ENCODE results near the gene CWF19L1.
"Not testable (repeated sequence)": the region's sequence is repeated elsewhere in the genome, so short reads cannot be mapped to it uniquely, and the experiment has no call there.

The CWF19L1 gene

GRCh38 chr10:100267239-100268104 lies at the start of gene CWF19L1:
TSS of gene CWF19L1 (minus strand) at chr10:100267638. CDS start at chr10:100267593, 45 bp downstream.
- peak; percentile 86 for DNase-seq

GRCh38 chr10:100315615-100316014 lies 48.2 kb upstream of the CWF19L1 start:
- DNase-seq, result no peak

DNA sequence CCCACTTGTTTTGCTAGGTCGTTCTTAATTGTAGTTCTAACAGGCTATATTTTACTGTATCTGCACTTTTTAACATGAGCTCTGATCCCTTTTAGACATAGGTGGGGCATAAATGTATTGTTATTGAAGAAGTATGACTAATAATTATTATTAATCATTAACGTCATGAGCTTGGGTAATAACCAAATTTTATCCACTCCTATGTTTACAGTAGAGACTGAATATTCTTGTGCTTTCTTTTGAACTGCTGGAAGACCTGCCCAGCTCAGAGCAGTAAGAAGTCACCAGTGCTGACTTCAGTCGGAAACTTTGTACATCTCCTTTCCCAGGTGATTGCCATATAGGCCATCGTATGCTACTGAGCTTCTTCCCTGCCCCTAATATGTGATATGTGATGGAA lies 43.9 kb upstream of the CWF19L1 start:
- no peak for DNase-seq

DNA sequence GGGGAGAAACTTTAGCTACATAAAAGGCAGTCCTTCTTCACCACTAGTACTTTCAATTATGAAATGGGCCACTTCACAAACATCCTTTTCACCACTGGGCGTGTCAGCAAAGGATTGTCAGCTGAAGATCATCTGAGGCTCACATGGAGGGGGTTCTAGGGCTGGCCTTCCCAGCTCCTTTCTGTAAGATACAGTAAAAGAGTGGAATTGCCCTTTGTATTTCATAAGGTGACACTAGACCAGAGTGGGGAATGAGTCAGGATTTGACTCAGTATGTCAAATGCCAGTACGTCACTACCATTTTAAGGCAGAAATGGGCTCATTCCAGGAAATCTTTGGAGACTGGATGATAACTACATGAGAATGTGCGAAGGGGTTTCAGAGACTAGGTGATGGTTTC lies 40.2 kb upstream of the CWF19L1 start:
- DNase-seq, result no peak

- DNase-seq, result no peak
Observed at GRCh38 chr10:100306861-100307260, 39.4 kb upstream of the CWF19L1 start.

- DNase-seq, result no peak
Observed at GRCh38 chr10:100304414-100304813, 37.0 kb upstream of the CWF19L1 start.

- DNase-seq, result no peak
Observed at GRCh38 chr10:100303724-100304319, 36.4 kb upstream of the CWF19L1 start.

- DNase-seq, result not testable (repeated sequence)
Observed at GRCh38 chr10:100301123-100301522, 33.7 kb upstream of the CWF19L1 start.

- no peak for DNase-seq
Observed at GRCh38 chr10:100297242-100297641, 29.8 kb upstream of the CWF19L1 start.

- DNase-seq, result no peak
Observed at GRCh38 chr10:100293066-100293465, 25.6 kb upstream of the CWF19L1 start.

DNA sequence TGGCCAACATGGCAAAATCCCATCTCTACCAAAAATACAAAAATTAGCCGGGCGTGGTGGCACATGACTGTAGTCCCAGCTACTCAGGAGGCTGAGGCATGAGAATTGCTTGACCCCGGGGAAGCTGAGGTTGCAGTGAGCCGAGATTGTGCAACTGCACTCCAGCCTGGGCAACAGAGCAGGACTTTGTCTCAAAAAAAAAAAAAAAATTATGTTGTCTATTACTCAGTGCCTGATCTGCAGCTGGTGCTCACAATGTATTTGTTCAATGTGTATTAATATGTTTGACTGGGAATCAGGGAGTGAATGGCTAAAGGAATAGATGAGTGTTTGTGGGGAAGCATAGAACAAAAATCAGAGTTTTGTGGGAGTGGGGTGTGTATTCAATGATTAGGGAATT lies 24.9 kb upstream of the CWF19L1 start:
- not testable (repeated sequence) for DNase-seq

DNA sequence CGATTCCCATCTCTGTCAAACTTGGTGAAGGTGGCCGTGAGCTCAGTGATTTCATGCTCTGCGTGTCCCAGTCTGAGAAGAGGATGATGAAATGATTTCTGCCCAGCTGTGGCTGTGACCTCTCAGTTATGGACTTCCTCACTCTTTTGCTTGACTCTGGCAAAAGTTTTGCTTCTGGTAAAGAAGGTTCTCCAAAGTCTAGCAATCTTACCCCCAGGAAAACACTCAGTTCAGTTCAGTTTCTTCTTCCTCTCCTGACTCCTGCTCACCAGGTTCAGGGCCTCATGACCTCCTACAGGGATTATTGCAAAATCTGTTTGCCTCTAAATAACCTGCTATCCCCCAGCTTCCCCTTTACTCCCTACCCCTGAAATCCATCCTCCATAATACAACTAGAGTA lies 23.9 kb upstream of the CWF19L1 start:
- no peak for DNase-seq

DNA sequence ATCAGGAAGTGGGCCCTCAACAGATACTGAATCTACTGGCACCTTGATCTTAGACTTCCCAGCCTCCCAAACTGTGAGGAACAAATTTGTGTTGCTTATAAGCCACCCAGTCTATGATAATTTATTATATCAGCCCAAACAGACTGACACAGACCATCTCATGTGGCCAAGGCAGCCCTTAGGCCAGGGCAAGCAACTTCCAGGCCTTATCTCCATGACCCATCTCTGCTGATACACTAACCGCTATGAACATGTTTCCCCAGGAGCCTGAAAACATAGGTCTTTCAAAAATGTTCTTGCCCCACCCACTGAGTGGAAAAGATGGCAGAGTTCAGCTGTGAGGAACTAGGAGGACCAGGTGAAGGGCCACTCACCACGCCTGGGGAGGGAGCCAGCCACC lies 22.2 kb upstream of the CWF19L1 start:
- DNase-seq, result no peak

- no peak for DNase-seq
Observed at GRCh38 chr10:100288196-100288595, 20.8 kb upstream of the CWF19L1 start.

GRCh38 chr10:100287756-100288155 lies 20.3 kb upstream of the CWF19L1 start:
- no peak for DNase-seq

- peak; percentile 98 for DNase-seq
Observed at GRCh38 chr10:100286051-100287033, 18.9 kb upstream of the CWF19L1 start, which contains the start of gene BLOC1S2. TSS of gene BLOC1S2 (minus strand) at chr10:100286680. CDS start at chr10:100286659, 21 bp downstream.

DNA sequence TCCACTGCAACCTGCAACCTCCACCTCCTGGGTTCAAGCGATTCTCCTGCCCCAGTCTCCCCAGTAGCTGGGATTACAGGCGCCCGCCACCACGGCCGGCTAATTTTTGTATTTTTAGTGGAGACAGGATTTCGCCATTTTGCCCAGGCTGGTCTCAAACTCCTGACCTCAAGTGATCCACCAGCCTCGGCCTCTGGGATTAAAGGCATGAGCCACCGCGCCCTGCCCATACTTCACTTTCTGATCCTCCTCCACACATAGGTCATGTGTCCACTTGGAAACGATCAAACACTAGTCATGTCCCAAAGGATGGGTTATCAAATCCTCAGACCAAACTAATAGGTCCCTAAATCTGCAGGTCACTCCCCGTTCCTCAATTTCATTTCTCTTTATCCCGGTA lies 17.9 kb upstream of the CWF19L1 start:
- not testable (repeated sequence) for DNase-seq

DNA sequence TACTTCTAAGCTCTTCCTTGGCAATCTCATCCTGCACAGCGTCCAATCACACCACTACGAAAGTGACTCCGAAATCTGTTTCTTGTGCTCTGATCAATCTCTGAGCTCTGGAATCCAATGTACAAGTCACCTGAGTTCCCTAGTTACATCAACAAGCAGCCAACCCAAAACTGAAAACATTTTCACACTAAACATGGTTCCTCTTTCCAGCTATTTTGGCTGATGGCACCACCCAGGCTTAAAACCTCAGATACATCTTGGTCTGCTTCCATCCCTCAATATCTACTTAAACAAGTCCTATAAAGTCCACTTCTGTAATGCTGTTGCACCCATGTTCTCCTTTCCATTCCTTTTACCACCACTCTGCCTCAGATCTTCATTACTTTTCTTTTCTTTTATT lies 15.5 kb upstream of the CWF19L1 start:
- DNase-seq, result no peak

DNA sequence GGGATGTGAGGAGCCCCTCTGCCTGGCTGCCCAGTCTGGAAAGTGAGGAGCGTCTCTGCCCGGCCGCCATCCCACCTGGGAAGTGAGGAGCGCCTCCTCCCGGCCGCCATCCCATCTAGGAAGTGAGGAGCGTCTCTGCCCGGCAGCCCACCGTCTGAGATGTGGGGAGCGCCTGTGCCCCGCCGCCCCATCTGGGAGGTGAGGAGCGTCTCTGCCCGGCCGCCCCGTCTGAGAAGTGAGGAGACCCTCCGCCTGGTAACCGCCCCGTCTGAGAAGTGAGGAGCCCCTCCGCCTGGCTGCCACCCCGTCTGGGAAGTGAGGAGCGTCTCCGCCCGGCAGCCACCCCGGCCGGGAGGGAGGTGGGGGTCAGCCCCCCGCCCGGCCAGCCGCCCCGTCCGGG lies 9.5 kb upstream of the CWF19L1 start:
- DNase-seq, result not testable (repeated sequence)

DNA sequence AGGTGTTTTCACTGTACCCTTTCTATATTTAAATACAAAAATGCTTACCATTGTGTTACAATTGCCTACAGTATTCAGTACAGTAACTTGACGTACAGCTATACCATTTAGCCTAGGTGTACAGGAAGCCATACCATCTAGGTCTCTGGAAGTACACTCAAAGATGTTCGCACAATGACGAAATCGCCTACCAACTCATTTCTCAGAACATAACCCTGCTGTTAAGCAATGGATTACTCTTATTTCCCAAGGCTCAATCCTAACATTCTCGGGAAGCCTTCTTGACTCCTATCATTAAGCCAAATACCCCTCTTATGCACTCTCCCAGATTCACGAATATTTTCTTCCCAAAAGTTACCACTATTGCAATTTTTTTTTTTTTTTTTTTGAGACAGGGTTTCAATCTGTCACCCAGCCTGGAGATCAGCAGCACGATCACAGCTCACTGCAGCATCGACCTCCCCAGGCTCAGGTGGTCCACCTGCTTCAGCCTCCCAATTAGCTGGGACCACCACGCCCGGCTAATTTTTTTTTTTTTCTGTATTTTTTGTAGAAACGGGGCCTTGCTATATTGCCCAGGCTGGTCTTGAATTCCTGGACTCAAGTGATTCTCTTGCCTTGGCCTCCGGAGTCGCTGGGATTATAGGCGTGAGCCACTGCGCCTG lies 1.5 kb downstream of the CWF19L1 start:
- DNase-seq, result no peak

DNA sequence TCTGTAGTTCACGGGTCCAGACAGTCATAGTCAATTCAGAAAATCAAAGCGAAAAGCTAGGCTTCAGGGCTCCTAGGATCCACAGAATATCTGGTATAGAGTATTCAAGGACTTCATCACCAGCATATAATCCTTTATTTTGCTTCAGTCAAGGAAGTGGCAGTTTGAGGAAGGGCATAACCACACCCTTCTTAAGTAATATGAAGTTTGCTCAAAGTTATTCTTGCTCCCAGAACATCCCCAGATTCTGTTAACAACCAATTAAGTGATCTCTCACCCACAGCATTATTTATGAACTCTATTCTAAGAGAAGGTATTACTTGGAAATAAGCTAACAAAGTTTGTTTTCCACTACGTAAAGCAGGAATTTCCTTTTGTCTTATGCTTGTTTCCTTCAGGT lies 13.2 kb downstream of the CWF19L1 start:
- DNase-seq, result no peak

DNA sequence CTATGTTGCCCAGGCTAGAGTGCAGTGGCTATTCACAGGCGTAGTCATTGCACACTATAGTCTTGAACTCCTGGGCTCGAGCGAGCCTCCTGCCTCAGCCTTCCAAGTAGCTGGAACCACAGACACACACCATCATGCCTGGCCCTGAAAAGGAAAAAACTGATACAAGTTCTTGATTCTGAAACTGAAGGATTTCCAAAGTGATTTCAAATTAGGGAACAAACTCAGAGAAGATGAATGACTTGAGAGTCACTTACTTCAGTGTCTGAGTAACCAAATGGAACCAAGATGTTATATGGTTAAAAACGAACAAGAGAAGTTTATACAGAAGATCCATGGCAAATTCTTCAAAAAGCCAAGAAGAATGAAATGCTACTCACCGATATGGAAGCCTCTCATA lies 14.4 kb downstream of the CWF19L1 start:
- no peak for DNase-seq

DNA sequence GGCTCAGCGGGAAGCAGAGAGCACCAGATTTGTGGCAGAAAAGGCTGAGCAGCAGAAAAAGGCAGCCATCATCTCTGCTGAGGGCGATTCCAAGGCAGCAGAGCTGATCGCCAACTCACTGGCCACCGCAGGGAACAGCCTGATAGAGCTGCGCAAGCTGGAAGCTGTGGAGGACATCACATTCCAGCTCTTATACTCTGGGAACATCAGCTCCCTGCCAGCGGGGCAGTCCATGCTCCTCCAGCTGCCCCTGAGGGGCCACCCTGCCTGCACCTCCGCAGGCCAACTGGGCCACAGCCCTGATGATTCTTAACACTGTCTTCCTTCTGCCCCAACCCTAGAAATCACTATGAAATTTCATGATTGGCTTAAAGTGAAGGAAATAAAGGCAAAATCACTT lies 18.6 kb downstream of the CWF19L1 start:
- DNase-seq, result no peak
